Uterus (tissue), 4 donors: ENCODE results near the gene SPAG7. TPM values are rescaled to one million over a fixed set of nuclear protein-coding genes. Genes with fewer than 3 reads are reported as not detected.

Experiments
- DNase-seq, 2 donors: peaks; one replicate each; pipeline ENCODE4 v3.0.0-alpha.2; 2019 to 2020
- H3K27ac ChIP-seq, 2 donors: fragments of 200-600 bp; sonication (generic); 1 replicate in 1 of 2; 2 replicates in 1 of 2; pipeline ENCODE4 v1.5.1; 2016 to 2018
- H3K27me3 ChIP-seq, 2 donors: fragments of 200-600 bp; sonication (generic); one replicate each; pipeline ENCODE4 v1.5.1; 2018 to 2019; ENCODE audit warnings: control low read depth in 1 of 2
- H3K36me3 ChIP-seq, 2 donors: fragments of 200-600 bp; sonication (generic); one replicate each; pipeline ENCODE4 v1.5.1; 2019; ENCODE audit warnings: control low read depth in 1 of 2
- H3K4me1 ChIP-seq, 2 donors: fragments of 200-600 bp; sonication (generic); one replicate each; pipeline ENCODE4 v1.5.1; 2018 to 2019; ENCODE audit warnings: control low read depth in 1 of 2
- H3K4me3 ChIP-seq, 2 donors: fragments of 200-600 bp; sonication (generic); 1 replicate in 1 of 2; 2 replicates in 1 of 2; pipeline ENCODE4 v1.5.1; 2018 to 2019; ENCODE audit warnings: mild to moderate bottlenecking in 1 of 2
- H3K9me3 ChIP-seq, 2 donors: fragments of 200-600 bp; sonication (generic); one replicate each; pipeline ENCODE4 v1.5.1; 2019; ENCODE audit warnings: control low read depth in 1 of 2
- POLR2A ChIP-seq, 2 donors: fragments of 450-650 bp; IDR thresholded peaks; one replicate each; pipeline ENCODE4 v1.6.1; 2016; ENCODE audit warnings: antibody characterized with exemption in 2 of 2, mild to moderate bottlenecking in 1 of 2, moderate library complexity in 1 of 2
- intact Hi-C: fragments of 100-400 bp; cut with DNase I; formaldehyde crosslinking; loops from one replicate; pipeline ENCODE4 v1.15.1; 2023; ENCODE audit warnings: low total_unique reads
- total RNA-seq, 4 donors: library from RNA; depleted of rRNA in 3 of 4; stranded (reverse); fragments of >200 nt in 3 of 4; gene quantifications; one replicate each; pipeline versions ENCODE4 v1.1.0 to v1.2.4, GENCODE V29; 2014 to 2023
- TF ChIP-seq, protein P1 (sequence below), 4 experiments: fragments of 200-600 bp in 2 of 4; fragments of 450-650 bp in 2 of 4; sonication (generic) in 2 of 4; IDR thresholded peaks; one replicate each; pipeline ENCODE4 v1.5.1; 2016 to 2019; ENCODE audit warnings: antibody characterized with exemption in 4 of 4, mild to moderate bottlenecking in 2 of 4, moderate library complexity in 1 of 4
- donor health status: DM: yes; HTN: yes; CAD: no.

Gene SPAG7
- total RNA-seq, 4 donors from 2014 or later = 18.4 to 58.3 (median 34.0) TPM

DNA sequence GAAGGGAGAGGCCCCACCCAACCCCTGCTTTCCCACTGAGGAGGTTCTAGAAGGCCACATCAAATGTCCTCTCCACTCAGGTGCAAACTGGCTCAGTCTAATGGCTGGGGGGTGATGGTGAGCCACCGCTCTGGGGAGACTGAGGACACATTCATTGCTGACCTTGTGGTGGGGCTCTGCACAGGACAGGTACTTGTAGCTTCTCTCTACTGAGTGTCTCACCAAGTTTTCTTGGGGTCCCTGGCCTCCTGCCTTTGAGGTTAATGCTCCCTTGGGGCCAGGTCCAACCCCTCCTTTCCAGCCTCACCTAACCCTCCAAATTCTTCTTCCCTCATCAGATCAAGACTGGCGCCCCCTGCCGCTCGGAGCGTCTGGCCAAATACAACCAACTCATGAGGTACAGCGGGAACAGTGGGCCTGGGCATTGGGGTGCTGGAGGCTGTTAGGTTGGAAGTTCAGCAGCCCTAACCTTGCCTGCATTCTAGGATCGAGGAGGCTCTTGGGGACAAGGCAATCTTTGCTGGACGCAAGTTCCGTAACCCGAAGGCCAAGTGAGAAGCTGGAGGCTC is 11.0 kb downstream of the SPAG7 start:
- Histone ChIP-seq H3K4me3 (no peak overlapping the region), H3K36me3 (no peaks in the 10 kb centered on the region), H3K27ac (no peak overlapping the region), H3K9me3 (no peaks in the 10 kb centered on the region), H3K4me1 (no peaks in the 10 kb centered on the region), H3K27me3 (no peaks in the 10 kb centered on the region)
- intact Hi-C loops = no loop called here
- no peak for TF ChIP-seq POLR2A (IDR thresholded peaks at IDR 0.05)
- TF ChIP-seq, protein P1, sequence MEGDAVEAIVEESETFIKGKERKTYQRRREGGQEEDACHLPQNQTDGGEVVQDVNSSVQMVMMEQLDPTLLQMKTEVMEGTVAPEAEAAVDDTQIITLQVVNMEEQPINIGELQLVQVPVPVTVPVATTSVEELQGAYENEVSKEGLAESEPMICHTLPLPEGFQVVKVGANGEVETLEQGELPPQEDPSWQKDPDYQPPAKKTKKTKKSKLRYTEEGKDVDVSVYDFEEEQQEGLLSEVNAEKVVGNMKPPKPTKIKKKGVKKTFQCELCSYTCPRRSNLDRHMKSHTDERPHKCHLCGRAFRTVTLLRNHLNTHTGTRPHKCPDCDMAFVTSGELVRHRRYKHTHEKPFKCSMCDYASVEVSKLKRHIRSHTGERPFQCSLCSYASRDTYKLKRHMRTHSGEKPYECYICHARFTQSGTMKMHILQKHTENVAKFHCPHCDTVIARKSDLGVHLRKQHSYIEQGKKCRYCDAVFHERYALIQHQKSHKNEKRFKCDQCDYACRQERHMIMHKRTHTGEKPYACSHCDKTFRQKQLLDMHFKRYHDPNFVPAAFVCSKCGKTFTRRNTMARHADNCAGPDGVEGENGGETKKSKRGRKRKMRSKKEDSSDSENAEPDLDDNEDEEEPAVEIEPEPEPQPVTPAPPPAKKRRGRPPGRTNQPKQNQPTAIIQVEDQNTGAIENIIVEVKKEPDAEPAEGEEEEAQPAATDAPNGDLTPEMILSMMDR (IDR thresholded peaks at IDR 0.05) = no peak
- no peak for DNase-seq

DNA sequence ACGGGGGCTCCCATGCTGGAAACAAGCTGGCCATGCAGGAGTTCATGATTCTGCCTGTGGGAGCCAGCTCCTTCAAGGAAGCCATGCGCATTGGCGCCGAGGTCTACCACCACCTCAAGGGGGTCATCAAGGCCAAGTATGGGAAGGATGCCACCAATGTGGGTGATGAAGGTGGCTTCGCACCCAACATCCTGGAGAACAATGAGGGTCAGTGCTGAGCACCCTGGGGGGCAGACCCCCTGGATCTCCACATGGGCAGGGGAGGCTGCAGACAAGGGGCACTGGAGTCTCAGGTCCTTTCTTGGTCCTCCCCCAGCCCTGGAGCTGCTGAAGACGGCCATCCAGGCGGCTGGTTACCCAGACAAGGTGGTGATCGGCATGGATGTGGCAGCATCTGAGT is 12.5 kb downstream of the SPAG7 start:
- H3K4me1 ChIP-seq = no peaks in the 10 kb centered on the region
- intact Hi-C loops = no loop called here
- H3K36me3 ChIP-seq = no peaks in the 10 kb centered on the region
- no peak for DNase-seq
- no peaks in the 10 kb centered on the region for H3K9me3 ChIP-seq
- no peak overlapping the region for H3K27ac ChIP-seq
- no peaks in the 10 kb centered on the region for H3K27me3 ChIP-seq
- TF ChIP-seq, protein P1 (IDR thresholded peaks at IDR 0.05) = no peak
- TF ChIP-seq POLR2A (IDR thresholded peaks at IDR 0.05) = no peak
- H3K4me3 ChIP-seq = no peak overlapping the region

DNA sequence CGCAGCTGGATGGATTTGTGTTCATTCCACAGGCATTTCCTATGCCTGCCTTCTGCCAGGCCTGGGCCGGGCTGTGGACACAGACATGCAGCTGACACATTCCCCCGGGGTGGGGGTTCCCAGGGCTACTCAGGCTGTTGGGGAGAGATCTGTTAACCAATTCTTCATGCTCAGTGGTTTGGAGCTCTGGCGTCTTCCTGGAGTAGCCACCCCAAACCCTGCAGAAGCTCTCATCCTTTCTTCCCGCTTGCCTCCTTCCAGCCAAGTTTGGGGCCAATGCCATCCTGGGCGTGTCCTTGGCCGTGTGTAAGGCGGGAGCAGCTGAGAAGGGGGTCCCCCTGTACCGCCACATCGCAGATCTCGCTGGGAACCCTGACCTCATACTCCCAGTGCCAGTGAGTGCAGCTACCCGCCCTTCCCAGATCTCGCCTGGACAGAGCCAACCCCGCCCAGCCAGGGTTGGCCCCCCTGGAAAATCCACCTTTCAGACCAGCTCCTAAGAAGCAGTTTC is 14.1 kb downstream of the SPAG7 start:
- Histone ChIP-seq H3K27ac (no peak overlapping the region), H3K27me3 (no peaks in the 10 kb centered on the region), H3K36me3 (no peaks in the 10 kb centered on the region), H3K9me3 (no peaks in the 10 kb centered on the region), H3K4me3 (no peak overlapping the region), H3K4me1 (no peaks in the 10 kb centered on the region)
- DNase-seq = no peak
- no peak for TF ChIP-seq POLR2A (IDR thresholded peaks at IDR 0.05)
- TF ChIP-seq, protein P1 (IDR thresholded peaks at IDR 0.05) = no peak
- intact Hi-C loops = no loop called here

DNA sequence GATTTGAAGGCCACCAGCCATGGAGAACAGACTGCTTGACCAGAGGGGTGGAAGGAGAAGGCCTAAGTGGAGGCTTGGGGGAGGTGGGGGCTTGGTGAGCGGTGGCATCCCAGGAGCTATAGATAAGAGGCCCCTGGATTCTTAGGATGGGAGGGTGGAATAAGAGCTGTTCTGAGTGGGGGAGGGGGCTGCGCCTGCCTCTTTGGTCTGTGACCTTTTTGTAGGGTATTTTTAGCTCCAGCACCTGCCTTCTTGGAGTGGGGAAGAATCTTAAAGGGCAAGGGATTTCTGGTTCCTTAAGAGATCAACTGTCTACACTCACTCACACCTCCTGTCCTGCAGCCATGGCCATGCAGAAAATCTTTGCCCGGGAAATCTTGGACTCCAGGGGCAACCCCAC is 16.1 kb downstream of the SPAG7 start:
- Histone ChIP-seq H3K36me3 (no peaks in the 10 kb centered on the region), H3K4me1 (peaks cover 0 to 2% of the 10 kb centered on the region in 2 donors), H3K27ac (no peak overlapping the region), H3K4me3 (no peak overlapping the region), H3K27me3 (no peaks in the 10 kb centered on the region), H3K9me3 (no peaks in the 10 kb centered on the region)
- TF ChIP-seq, protein P1 (IDR thresholded peaks at IDR 0.05) = no peak
- TF ChIP-seq POLR2A (IDR thresholded peaks at IDR 0.05) = no peak
- DNase-seq = no peak
- intact Hi-C loops = no loop called here

DNA sequence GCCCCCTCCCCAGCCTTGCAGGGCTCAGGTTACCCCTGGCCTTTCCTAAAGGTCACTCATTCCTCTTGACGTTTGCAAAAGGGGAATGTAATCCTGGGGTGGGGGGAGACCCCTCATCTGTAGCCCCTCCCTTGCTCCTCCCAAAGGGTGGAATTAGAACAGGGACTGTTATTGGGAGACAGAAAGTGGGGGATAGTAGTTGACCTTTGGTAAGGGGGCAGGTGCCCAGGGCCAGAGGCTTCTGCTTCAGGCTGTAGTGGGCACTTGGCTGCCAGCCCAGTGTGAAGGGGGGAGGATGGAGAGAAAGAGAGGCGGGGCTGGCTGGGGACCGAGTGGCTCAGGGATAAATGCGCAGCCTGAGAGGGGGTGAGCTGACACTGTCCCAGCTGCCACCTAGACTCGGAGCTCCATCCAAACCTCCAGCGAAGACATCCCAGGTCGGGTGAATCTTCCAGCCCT is 16.8 kb downstream of the SPAG7 start, which contains the start of gene ENO3:
Gene ENO3 (plus strand): TSS at position 374 of the 459 bp plus-strand sequence. CDS start 711 bp downstream, outside the sequence.
- TF ChIP-seq, protein P1 (IDR thresholded peaks at IDR 0.05) = no peak
- no peak for TF ChIP-seq POLR2A (IDR thresholded peaks at IDR 0.05)
- Histone ChIP-seq H3K4me3 (peak within 1 kb of the TSS; percentile 82 to 97), H3K36me3 (no peaks in the 10 kb centered on the region), H3K4me1 (peaks cover 2 to 9% of the 10 kb centered on the region in 2 donors), H3K9me3 (no peaks in the 10 kb centered on the region), H3K27ac (peak within 1 kb of the TSS; percentile 93 to 98), H3K27me3 (no peaks in the 10 kb centered on the region)
- intact Hi-C loops = no loop called here
- DNase-seq = peak in 1 of 2 donors; percentile 37
